ENCODE data around the gene MAZ.
"Not testable (repeated sequence)": the region's sequence is repeated elsewhere in the genome, so short reads cannot be mapped to it uniquely, and the experiment has no call there.

MAZ gene

DNA sequence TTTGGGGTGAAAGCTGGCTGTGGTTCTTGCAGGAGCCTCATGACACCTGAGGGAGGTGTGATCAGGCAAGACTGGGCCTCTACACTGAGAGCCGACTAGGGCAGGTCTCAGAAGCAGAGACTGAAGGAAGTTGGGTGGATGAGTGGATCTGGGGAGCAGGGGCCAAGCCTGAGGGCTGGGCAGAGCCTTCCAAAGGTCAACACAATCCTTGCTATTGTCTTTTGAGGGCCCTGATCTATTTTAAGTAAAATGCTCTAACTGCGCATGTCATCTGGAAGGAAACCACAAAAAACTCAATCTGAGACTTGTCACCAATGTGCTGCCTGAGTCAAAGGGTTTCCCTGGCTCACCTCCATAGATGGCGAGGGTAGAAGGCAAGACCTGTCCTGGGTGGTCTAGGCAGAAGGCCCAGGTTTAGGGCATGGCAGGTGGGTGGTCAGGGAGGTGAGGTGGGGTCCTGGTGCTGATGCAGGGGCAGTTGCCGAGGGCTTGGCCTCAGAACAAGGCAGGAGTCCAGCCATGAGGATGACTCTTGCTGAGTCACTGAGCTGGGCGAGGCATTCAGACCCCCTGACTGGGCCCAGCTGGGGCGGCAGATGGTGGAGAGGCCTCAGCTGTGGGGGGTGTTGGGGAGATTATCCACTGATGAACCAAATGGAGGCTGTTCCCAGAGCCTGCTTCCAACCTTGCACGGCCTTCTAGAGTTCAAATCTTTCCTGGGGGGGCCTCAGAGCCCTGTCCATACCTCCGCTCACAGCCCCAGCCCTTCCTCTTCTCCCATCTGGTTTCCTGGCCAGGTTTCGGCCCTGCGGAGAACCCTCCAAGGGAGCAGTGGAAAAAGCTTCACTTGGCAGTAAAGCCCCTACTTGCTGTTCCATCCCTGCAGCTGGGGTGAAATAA lies 19.1 kb downstream of the MAZ start:
- DNase-seq = no peak

DNA sequence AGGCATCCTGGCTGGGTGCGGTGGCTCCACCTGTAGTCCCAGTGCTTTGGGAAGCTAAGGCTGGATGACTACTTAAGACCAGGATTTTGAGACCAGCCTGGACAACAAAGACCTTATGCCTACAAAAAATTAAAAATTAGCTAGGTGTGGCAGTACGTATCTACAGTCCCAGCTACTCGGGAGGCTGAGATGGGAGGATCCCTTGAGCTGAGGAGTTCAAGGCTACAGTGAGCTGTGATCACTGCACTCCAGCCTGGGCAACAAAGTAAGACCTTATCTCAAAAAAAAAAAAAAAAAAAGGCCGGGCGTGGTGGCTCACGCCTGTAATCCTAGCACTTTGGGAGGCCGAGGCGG lies 20.0 kb downstream of the MAZ start:
- no peak for DNase-seq

DNA sequence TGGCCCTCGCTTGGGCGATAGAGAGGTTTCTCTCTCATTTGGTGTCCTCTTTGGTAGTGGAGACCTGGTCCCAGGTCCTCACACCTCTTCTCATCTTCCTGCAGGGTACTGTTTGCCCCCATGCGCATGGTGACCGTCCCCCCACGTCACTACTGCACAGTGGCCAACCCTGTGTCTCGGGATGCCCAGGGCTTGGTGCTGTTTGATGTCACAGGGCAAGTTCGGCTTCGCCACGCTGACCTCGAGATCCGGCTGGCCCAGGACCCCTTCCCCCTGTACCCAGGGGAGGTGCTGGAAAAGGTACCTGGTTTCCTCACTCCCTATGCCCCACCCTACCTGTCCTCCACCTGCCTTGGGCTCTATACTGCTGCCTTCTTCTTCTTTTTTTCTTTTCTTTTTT lies 24.4 kb downstream of the MAZ start:
- DNase-seq = no peak

DNA sequence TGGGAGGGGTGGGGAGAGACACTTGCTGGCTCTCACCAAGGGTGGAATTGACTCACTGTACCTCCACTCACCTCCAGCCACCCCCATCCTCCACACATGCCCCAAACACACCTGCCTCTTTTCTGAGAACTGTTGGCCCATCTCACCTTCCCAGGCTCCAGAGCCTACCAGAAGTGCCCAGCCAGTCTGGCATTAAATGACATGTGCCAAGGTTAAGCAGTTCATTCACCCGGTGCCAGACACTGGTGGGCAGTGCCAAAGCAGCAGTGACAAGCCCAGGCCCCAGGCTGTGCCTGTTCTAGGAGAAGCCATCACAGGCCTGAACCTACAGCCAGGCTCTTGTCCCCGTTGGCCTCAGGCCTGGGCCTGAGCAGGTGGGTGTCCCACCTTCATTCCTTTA lies 25.2 kb downstream of the MAZ start:
- no peak for DNase-seq

DNA sequence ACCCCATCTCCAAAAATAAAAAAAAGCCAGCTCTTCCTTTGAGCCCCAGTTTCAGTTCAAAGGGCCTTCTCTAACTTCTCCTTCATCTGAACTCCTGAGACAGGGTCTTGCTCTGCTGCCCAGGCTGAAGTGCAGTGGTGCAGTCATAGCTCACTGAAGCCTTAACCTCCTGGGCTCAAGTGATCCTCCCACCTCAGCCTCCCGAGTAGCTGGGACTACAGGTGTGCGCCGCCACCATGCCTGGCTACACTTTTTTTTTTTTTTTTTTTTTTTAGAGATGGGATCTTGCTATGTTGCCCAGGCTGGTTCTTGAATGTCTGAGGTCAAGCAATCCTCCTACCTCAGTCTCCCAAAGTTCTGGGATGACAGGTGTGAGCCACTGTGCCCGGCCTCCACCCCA lies 26.9 kb downstream of the MAZ start:
- DNase-seq = not testable (repeated sequence)

DNA sequence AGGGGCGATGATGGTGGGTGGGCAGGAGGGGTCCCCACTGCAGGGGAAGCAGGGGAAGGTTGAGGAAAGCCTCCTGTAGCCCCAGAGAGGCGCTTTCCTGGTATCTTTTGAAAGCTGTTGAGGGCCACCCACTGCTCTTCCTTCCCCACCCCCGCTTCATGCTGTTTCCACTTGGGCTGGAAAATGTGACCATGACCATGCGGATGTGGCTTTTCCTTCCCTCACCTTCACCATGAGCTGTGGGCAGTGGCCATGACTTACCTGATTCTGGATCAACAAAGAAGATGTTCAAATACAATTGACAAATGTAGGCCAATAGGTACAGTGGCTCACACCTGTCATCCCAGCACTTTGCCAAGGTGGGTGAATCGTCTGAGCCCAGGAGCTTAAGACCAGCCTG lies 27.8 kb downstream of the MAZ start:
- DNase-seq = no peak

DNA sequence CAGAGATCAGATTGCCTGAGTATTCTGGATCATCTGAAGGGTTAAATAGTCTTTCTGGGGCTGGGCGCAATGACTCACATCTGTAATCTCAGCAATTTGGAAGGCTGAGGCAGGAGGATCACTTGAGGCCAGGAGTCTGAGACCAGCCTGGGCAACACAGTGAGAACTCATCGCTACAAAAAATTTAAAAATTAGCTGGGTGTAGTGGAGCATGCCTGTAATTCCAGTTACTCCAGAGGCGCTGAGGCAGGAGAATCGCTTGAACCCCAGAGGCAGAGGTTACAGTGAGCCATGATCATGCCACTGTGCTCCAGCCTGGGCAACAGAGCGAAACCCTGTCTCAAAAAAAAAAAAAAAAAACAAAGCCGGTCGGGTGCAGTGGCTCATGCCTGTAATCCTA lies 29.6 kb downstream of the MAZ start:
- DNase-seq = no peak

DNA sequence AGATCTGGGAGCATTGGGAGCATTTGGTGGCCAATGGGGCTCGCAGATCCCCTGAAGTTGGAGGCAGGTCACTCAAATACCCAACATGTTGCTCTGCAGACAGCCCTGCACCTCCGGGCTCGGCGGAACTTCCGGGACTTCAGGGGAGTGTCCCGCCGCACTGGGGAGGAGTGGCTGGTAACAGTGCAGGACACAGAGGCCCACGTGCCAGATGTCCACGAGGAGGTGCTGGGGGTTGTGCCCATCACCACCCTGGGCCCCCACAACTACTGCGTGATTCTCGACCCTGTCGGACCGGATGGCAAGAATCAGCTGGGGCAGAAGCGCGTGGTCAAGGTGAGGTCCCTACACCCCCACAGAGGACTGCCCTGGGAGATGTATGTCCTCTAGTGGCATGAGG lies 30.3 kb downstream of the MAZ start:
- no peak for DNase-seq

DNA sequence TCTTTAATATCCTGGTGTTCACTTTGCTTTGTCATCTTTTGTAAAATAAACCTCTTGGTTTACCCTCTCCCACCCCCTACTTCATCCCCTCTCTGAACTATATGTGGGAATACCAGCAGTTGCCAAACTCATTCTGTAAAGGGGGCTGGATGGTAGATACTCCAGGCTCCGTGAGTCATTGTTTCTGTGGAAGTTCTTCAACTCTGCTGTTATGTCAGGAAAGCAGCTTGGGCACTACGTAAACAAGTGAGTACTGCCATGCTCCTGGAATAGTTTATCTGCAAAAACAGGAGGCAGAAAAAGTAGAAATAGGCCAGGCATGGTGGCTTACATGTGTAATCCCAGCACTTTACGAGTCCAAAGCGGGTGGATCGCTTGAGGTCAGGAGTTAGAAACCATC lies 31.5 kb downstream of the MAZ start:
- no peak for DNase-seq

DNA sequence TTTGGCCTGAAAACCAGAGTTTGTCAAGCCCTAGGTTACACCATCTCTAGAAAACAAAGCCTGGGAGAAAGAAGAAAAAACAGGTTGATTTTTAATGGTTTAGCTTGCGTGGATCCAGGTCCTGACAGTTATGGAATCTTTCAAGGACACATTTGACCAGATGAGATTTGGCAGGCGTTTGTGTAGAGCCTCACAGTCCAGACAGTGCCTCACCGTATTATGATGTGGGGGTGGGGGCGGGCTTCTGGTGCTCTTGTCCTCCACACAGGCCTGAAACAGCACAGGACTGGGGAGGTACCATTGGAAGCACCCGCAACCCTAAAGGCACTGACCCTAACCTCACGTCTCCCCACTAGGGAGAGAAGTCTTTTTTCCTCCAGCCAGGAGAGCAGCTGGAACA lies 33.5 kb downstream of the MAZ start:
- no peak for DNase-seq

DNA sequence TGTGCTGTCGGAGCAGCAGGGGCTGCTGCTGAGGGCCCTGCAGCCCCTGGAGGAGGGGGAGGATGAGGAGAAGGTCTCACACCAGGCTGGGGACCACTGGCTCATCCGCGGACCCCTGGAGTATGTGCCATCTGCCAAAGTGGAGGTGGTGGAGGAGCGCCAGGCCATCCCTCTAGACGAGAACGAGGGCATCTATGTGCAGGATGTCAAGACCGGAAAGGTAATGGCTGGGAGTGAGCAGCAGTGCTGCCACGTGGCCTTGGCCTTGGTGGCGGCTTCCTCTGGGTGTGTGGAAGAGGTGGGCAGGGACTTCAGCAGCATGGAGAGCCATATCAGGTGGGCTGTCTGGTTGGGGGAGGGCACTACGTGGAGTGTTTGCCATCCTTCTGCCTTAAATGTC lies 33.9 kb downstream of the MAZ start:
- no peak for DNase-seq

DNA sequence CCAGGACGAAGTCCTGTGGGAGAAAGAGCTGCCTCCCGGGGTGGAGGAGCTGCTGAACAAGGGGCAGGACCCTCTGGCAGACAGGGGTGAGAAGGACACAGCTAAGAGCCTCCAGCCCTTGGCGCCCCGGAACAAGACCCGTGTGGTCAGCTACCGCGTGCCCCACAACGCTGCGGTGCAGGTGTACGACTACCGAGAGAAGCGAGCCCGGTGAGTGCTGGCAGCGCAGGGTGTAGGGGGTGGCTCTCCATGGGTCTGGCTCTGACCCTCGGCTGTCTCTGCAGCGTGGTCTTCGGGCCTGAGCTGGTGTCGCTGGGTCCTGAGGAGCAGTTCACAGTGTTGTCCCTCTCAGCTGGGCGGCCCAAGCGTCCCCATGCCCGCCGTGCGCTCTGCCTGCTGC lies 35.3 kb downstream of the MAZ start:
- DNase-seq = no peak

DNA sequence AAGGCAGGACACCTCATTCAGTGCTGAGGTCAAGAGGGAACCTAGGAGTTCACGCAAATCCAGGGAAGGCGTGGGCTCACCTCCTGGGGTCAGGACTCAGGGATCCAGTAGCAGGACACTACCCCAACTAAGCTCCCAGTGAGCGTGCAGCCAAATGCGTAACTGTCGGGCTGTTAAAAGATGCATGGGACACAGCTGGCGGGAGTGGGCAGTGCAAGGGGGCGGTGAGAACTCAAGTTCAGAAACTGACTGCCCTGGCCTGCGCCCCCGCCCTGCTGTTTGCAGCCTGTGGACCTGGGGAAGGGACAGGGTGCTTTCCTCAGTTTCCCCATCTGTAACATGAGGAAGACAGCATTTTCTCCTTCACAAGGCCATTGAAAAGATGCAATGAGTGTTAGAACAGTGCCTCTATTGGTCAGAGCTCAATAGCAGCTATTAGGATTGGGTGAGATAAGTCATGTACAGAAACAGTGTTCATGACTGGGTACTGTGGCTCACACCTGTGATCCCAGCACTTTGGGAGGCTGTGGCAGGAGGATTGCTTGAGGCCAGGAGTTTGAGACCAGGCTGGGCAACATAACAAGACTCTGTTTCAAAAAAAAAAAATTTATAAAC lies 36.5 kb downstream of the MAZ start:
- DNase-seq = no peak

DNA sequence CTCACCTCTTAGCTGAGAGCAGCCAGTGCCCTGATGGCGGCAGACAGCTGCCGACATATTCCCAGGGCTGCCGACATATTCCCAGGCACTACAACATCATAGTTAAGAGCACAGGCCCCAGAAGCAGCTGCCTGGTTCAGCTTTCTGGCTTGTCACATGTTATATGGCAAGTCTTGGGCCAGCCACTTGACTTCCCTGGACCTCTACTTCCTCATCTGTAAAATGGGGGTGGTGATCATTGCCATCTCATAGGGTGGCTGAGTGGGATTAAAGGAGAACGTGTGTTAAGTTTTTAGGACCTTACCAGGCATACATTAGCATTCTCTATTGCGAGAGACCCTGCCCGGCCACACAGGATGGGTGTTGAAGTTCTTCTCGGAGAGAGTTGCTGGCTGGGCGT lies 37.6 kb downstream of the MAZ start:
- DNase-seq = no peak

DNA sequence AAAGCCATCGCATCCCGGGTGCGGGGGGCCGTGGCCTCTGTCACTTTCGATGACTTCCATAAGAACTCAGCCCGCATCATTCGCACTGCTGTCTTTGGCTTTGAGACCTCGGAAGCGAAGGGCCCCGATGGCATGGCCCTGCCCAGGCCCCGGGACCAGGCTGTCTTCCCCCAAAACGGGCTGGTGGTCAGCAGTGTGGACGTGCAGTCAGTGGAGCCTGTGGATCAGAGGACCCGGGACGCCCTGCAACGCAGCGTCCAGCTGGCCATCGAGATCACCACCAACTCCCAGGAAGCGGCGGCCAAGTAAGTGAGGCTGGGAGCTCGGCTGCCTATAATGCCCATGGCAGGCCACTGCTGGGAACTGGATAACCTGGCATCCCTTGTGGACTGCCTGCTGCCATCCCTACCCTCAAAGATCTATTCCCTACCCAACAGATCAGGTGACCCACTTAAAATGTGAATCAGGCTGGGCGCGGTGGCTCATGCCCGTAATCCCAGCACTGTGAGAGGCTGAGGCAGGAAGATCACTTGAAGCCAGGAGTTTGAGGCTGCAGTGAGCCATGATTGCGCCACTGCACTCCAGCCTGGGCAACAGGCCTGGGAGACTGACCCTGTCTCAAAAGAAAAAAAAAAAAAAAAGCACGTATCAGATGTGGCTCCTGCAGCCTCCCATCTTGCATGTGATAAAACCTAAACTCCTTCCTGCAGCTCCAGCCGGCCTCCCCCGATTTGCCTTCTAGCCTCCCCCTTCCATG lies 38.4 kb downstream of the MAZ start:
- no peak for DNase-seq

DNA sequence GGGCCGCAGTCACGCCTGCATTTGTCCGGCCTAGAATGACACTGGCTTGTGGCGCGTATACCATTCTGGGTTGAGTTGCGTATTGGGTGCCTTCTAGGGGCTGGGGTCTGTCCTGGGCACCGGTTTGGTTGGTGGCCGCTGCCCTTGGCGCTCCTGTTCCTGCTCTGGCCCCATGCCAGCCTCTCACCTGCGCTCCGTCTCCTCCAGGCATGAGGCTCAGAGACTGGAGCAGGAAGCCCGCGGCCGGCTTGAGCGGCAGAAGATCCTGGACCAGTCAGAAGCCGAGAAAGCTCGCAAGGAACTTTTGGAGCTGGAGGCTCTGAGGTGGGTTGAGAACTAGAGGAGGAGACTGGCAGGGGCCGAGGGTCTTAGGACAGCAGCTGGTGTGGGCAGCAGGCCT lies 39.3 kb downstream of the MAZ start:
- DNase-seq = no peak

DNA sequence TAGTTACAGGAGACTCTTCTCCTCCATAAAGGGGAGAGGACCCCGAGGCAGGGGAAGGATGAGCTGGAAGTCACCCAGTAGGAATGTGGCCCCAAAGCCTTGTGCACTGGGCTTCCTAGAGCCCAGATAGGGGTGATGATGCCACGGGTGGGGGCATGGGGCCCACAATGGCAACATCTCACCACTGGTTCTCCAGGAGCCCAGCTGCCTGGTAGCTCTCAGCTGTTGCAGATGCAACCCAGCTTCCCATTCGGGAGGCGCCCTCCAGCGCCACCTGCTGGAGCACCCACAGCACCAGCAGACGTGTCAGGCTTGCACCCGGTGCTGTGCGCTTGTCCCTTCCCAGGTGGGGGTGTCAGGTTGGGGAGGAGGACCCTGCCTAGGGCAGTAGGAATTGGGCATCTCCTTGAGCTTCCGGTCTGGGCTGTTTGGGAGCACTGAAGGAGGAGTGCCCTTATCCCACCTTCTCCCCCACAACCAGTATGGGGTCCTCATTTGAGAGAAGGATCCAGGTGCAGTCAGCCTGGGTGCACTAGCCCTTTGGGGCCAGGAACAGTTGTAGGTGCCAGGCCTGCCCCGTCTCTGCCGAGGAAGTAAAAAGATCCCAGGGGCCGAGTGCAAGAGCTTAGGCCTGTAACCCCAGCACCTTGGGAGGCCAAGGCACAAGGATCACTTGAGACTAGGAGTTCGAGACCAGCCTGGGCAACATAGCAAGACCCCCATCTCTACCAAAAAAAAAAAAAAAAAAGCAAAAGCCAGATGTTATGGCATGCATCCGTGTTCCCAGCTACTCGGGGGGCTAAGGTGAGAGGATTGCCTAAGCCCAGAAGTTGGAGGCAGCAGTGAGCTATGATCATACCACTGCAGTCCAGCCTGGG lies 42.3 kb downstream of the MAZ start:
- no peak for DNase-seq

DNA sequence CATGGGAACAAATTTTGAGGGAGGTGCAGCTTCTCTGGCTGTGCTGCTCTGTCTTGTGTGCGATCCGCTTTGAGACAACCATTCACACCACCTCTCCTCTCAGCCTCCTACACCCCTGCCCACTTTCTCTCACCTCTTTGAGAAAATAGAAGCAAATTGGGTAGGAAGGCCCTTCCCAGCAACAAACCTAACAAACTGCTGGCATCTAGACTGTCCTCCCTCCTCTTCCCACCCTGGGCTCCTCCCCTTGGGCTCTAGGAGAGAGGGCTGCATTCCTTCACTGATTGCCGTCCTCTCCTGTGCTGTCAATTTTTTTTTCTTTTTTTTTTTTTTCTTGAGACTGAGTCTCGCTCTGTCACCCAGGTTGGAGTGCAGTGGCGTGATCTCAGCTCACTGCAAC lies 43.2 kb downstream of the MAZ start:
- DNase-seq = no peak

DNA sequence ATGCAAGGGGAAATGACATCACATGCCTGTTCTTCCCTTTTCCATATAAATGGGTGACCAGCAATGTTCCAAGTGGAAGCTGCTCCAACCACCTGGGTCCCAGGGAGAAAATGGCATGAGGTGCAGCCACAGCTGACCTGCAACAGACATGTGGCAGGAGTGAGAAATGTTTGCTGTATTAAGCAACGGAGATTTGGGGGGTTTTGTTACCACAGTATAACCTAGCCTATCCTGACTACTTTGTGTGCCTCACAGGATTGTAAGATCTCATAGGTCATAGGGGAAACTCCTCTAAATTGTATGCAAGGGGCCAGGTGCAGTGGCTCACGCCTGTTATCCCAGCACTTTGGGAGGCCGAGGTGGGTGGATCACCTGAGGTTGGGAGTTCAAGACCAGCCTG lies 44.7 kb downstream of the MAZ start:
- DNase-seq = no peak

DNA sequence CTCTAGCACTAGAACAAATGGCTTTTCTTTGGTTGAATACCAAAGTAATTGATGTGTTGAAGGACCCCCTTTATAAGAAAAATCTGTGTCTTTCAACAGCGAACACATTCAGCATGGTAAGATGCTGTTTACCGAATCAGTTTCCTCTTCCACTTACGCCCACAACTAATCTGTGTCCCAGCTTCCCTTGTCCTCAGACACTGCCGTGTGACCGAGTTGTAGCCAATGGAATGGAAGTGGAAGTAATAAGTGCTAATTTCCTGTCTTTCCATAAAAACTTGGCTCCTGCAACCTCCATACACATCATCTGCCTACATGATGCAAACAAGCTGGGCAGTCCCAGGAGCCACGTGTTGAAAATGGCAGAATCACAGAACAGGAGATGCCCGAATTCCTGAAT lies 46.3 kb downstream of the MAZ start:
- no peak for DNase-seq

DNA sequence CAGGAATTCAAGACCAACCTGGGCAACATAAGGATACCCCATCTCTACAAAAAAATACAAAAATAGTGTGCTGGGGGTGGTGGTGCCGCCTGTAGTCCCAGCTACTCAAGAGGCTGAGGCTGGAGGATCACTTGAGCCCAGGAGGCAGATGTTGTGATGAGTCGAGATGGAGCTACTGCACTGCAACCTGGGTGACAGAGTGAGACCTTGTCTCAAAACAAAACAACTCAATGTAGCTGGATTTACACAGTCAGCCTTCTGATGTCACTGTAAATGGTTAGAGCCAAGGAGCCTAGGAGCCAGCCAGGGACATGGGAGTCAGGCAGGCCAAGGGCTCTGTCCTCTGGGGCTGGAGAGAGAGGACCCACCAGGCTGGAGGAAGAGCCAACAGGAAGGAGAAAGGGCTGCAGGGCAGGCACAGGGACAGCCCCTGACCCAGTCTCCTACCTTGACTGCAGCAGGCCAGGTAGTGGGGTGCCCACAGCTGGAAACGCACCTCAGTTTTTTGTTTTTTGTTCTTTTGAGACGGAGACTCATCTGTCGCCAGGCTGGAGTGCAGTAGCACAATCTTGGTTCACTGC lies 48.3 kb downstream of the MAZ start:
- DNase-seq = no peak

DNA sequence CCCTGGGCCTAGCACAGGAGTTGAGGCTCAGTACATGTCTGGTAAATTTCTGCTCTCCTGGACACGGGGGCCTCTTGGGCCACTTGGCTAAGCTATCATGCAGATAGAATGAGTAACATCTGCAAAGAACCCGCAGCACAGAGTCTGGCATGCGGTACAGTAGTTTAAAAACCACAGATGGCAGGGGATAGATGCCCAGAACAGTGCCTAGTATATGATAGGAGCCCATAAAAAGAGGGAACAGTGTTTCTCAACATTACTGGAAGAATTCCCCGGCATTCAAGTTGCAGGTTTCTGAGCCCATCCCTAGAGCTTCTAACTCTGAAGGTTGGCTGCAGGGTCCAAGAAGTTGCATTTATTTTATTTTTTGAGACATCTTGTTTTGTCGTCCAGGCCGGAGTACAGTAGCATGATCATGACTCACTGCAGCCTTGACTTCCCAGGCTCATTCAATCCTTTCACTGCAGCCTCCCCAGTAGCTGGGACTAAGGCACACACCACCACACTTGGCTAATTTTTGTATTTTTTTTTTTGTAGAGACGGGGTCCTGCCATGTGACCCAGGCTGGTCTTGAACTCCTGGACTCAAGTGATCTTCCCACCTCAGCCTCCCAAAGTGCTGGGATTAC lies 50.9 kb downstream of the MAZ start:
- no peak for DNase-seq

All from NCI-H2029 treated with DMSO at 0.1 percent for 48 hours (cell line).